ENCODE results near the gene NIPAL3.
"Not testable (repeated sequence)": the region's sequence is repeated elsewhere in the genome, so short reads cannot be mapped to it uniquely, and the experiment has no call there.

NIPAL3 gene

GRCh38 chr1:24514946-24515345 lies 99.3 kb downstream of the NIPAL3 start:
- Histone ChIP-seq H3K9ac (ENCODE audit: low read length) (no peak overlapping the region), H3K4me3 (ENCODE audit: low read depth in 1 of 2, low read length in 2 of 2) (no peak overlapping the region), H3K9me3 (ENCODE audit: low read length) (no peaks in the 10 kb centered on the region), H3K36me3 (ENCODE audit: insufficient read depth, low read length) (no peaks in the 10 kb centered on the region), H3K4me1 (ENCODE audit: insufficient read depth, low read length) (no peaks in the 10 kb centered on the region), H3K27ac (ENCODE audit: low read depth, low read length) (no peak overlapping the region), H3K27me3 (ENCODE audit: control insufficient read depth in 1 of 2, insufficient read depth in 2 of 2, low read length in 2 of 2) (no peaks in the 10 kb centered on the region)

DNA sequence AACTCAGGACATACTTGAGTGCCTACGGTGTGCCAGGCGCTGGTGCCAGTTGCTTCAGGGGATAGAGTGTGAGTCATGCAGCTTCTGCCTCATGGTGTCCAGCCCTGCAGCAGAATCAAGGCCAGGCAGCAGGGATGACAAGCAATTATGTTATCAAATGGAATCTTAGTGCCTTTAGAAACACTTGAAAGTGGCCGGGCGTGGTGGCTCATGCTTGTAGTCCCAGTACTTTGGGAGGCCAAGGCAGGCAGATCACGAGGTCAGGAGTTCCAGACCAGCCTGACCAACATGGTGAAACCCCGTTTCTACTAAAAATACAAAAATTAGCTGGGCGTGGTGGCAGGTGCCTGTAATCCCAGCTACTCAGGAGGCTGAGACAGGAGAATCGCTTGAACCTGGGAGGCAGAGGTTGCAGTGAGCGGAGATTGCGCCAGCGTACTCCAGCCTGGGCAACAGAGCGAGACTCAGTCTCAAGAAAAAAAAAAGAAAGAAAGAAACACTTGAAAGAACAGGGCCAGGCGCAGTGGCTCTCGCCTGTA lies 100.1 kb downstream of the NIPAL3 start:
- H3K27ac ChIP-seq (ENCODE audit: low read depth, low read length); H3K27me3 ChIP-seq (ENCODE audit: control insufficient read depth in 1 of 2, insufficient read depth in 2 of 2, low read length in 2 of 2); H3K4me3 ChIP-seq (ENCODE audit: low read depth in 1 of 2, low read length in 2 of 2); H3K36me3 ChIP-seq (ENCODE audit: insufficient read depth, low read length); H3K9me3 ChIP-seq (ENCODE audit: low read length); H3K9ac ChIP-seq (ENCODE audit: low read length); H3K4me1 ChIP-seq (ENCODE audit: insufficient read depth, low read length): not testable (repeated sequence)

GRCh38 chr1:24516506-24516905 lies 100.9 kb downstream of the NIPAL3 start:
- no peaks in the 10 kb centered on the region for H3K4me1 ChIP-seq (ENCODE audit: insufficient read depth, low read length)
- no peak overlapping the region for H3K9ac ChIP-seq (ENCODE audit: low read length)
- H3K27me3 ChIP-seq (ENCODE audit: control insufficient read depth in 1 of 2, insufficient read depth in 2 of 2, low read length in 2 of 2) = no peaks in the 10 kb centered on the region
- H3K27ac ChIP-seq (ENCODE audit: low read depth, low read length) = no peak overlapping the region
- no peak overlapping the region for H3K4me3 ChIP-seq (ENCODE audit: low read depth in 1 of 2, low read length in 2 of 2)
- H3K9me3 ChIP-seq (ENCODE audit: low read length) = no peaks in the 10 kb centered on the region
- H3K36me3 ChIP-seq (ENCODE audit: insufficient read depth, low read length) = no peaks in the 10 kb centered on the region

GRCh38 chr1:24517898-24518297 lies 102.3 kb downstream of the NIPAL3 start:
- Histone ChIP-seq H3K27ac (ENCODE audit: low read depth, low read length) (no peak overlapping the region), H3K9me3 (ENCODE audit: low read length) (no peaks in the 10 kb centered on the region), H3K27me3 (ENCODE audit: control insufficient read depth in 1 of 2, insufficient read depth in 2 of 2, low read length in 2 of 2) (no peaks in the 10 kb centered on the region), H3K36me3 (ENCODE audit: insufficient read depth, low read length) (no peaks in the 10 kb centered on the region), H3K4me1 (ENCODE audit: insufficient read depth, low read length) (no peaks in the 10 kb centered on the region), H3K9ac (ENCODE audit: low read length) (no peak overlapping the region), H3K4me3 (ENCODE audit: low read depth in 1 of 2, low read length in 2 of 2) (no peak overlapping the region)

DNA sequence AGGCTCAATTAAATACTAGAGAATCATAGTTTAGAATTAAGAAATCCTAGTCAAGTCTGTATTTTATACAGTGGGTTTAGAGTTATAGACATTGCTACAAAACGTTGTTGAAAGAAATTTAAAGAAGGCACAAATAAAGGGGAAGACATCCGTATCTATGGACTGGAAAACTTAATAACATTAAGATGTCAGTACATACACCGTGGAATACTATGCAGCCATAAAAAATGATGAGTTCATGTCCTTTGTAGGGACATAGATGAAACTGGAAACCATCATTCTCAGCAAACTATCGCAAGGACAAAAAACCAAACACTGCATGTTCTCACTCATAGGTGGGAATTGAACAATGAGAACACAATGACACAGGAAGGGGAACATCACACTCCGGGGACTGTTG lies 104.7 kb downstream of the NIPAL3 start:
- not testable (repeated sequence) for H3K27me3 ChIP-seq (ENCODE audit: control insufficient read depth in 1 of 2, insufficient read depth in 2 of 2, low read length in 2 of 2); H3K27ac ChIP-seq (ENCODE audit: low read depth, low read length); H3K9ac ChIP-seq (ENCODE audit: low read length); H3K36me3 ChIP-seq (ENCODE audit: insufficient read depth, low read length); H3K9me3 ChIP-seq (ENCODE audit: low read length); H3K4me1 ChIP-seq (ENCODE audit: insufficient read depth, low read length); H3K4me3 ChIP-seq (ENCODE audit: low read depth in 1 of 2, low read length in 2 of 2)

Data from muscle layer of colon (tissue), 2 donors.